ENCODE results near the gene RNF151. TPM values are rescaled to one million over a fixed set of nuclear protein-coding genes. Genes with fewer than 3 reads are reported as not detected.

The RNF151 gene
- total and polyA plus RNA-seq, 2 donors (not counting 1 experiment from before 2014, with no cell fraction given): 0.13 to 0.76 TPM

DNA sequence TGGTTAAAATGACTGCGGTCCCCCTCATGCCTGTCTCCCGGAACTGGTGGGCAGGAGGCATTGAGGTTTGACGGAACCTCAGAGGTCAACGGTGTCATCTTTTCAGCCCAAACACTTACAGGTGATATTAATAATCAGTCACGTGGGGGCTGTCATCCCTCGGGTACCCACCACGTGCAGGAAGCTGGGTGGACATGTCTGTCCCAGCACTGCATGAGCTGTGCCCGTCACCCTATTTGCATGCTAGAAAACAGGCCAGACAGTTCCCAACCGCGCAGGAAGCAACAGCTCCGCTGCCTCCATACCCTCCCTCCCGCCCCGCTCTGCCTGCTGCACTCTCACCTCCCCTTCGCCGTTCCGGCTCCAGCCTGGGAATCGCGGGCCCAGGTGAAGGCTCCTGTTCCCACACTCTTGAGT, 24.5 kb downstream of the RNF151 start:
- Mint-ChIP-seq H3K27ac (peak overlapping the region; percentile 97), H3K4me3 (peak overlapping the region; percentile 91), H3K9me3 (ENCODE audit: insufficient read depth) (no peaks in the 10 kb centered on the region), H3K4me1 (peaks cover 33% of the 10 kb centered on the region), H3K27me3 (no peaks in the 10 kb centered on the region)
- Histone ChIP-seq H4K20me1 (ENCODE audit: control insufficient read depth, insufficient read depth, low read length, poor library complexity, severe bottlenecking) (no peaks in the 10 kb centered on the region), H3K4me1 (ENCODE audit: control insufficient read depth in 2 of 2, insufficient read depth in 2 of 2, low read length in 2 of 2) (peaks cover 24 to 35% of the 10 kb centered on the region in 2 donors), H2AFZ (ENCODE audit: insufficient read depth, low read depth, low read length, poor library complexity, severe bottlenecking) (peak overlapping the region; percentile 56), H3K27ac (ENCODE audit: low read length in 2 of 2) (peak overlapping the region; percentile 86 to 92), H3K27me3 (replicated peaks in 1 of 4; ENCODE audit: control extremely low read depth in 1 of 4, control insufficient read depth in 3 of 4, insufficient read depth in 4 of 4, low read length in 3 of 4) (no peaks in the 10 kb centered on the region), H3K36me3 (replicated peaks in 1 of 2; ENCODE audit: control extremely low read depth in 1 of 2, control insufficient read depth in 1 of 2, extremely low read depth in 1 of 2, insufficient read depth in 2 of 2, low read length in 1 of 2) (peaks cover 0 to under 1% of the 10 kb centered on the region in 2 experiments), H3K4me2 (replicated peaks; ENCODE audit: low read depth, low read length, poor library complexity, severe bottlenecking) (peak overlapping the region; percentile 100), H3K9me3 (ENCODE audit: control extremely low read depth in 1 of 3, control insufficient read depth in 2 of 3, insufficient read depth in 1 of 3, low read length in 2 of 3) (peaks cover 0 to 13% (median 0%) of the 10 kb centered on the region in 3 donors), H3K9ac (ENCODE audit: low read length) (peak overlapping the region; percentile 90), H3K79me2 (ENCODE audit: control insufficient read depth, insufficient read depth, low read length) (no peaks in the 10 kb centered on the region), H3K4me3 (ENCODE audit: control extremely low read depth in 1 of 5, extremely low read depth in 1 of 5, insufficient read depth in 1 of 5, low read depth in 2 of 5, low read length in 4 of 5) (peak overlapping the region in 4 of 5 experiments; percentile 65 to 93 (median 69))
- ATAC-seq (ENCODE audit: low read depth): peak; percentile 54
- CTCF ChIA-PET: interaction anchor here (0.6 to 5.5 kb wide), 6 partner anchors 13 to 451 kb away, joined by 3 to 32 read pairs (median 4); partner anchors contain the start of genes RPS2 and TRAF7
- DNase-seq: peak; percentile 89
- POLR2A ChIA-PET: interaction anchor here (0.6 to 3.0 kb wide), 13 partner anchors 8 to 260 kb away, joined by 3 to 36 read pairs (median 5); partner anchors contain the start of genes ECI1, MSRB1, RNF151 and RPS2
- no peak for TF ChIP-seq EZH2 (IDR thresholded peaks at IDR 0.05; ENCODE audit: borderline replicate concordance, insufficient read depth, low read depth, low read length, poor library complexity, severe bottlenecking)
- TF ChIP-seq, protein P1, sequence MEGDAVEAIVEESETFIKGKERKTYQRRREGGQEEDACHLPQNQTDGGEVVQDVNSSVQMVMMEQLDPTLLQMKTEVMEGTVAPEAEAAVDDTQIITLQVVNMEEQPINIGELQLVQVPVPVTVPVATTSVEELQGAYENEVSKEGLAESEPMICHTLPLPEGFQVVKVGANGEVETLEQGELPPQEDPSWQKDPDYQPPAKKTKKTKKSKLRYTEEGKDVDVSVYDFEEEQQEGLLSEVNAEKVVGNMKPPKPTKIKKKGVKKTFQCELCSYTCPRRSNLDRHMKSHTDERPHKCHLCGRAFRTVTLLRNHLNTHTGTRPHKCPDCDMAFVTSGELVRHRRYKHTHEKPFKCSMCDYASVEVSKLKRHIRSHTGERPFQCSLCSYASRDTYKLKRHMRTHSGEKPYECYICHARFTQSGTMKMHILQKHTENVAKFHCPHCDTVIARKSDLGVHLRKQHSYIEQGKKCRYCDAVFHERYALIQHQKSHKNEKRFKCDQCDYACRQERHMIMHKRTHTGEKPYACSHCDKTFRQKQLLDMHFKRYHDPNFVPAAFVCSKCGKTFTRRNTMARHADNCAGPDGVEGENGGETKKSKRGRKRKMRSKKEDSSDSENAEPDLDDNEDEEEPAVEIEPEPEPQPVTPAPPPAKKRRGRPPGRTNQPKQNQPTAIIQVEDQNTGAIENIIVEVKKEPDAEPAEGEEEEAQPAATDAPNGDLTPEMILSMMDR (IDR thresholded peaks at IDR 0.05): no peak
- intact Hi-C loops (cut with micrococcal nuclease): loop anchor here (1.0 to 10.0 kb wide), 4 partner anchors 8 to 786 kb away; partner anchors contain the start of genes ELOB, MSRB1 and RPS2
- 0% methylated on average over 18 of the region's 18 CpGs for WGBS (ENCODE audit: insufficient coverage)

DNA sequence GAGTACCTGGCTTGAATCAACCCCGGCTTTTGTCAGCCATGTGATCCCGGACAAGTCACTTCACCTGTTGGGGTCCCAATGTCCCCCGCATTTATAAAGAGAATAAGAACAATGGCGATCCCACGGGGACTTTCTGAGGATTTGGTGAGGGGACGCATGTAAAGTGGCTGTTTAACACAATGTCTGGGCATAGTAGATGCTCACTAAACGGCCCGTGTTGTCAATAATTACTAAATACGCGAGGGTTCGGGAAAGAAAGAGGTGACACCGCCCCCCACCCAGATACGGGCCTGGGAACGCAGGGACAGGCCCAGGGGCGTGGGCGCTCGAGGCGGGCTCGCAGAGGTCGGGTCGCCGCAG, 24.9 kb downstream of the RNF151 start:
- Histone ChIP-seq H2AFZ (ENCODE audit: insufficient read depth, low read depth, low read length, poor library complexity, severe bottlenecking) (peak overlapping the region; percentile 0), H3K4me2 (replicated peaks; ENCODE audit: low read depth, low read length, poor library complexity, severe bottlenecking) (peak overlapping the region; percentile 100), H3K79me2 (ENCODE audit: control insufficient read depth, insufficient read depth, low read length) (no peaks in the 10 kb centered on the region), H4K20me1 (ENCODE audit: control insufficient read depth, insufficient read depth, low read length, poor library complexity, severe bottlenecking) (no peaks in the 10 kb centered on the region), H3K9ac (ENCODE audit: low read length) (peak overlapping the region; percentile 53), H3K36me3 (replicated peaks in 1 of 2; ENCODE audit: control extremely low read depth in 1 of 2, control insufficient read depth in 1 of 2, extremely low read depth in 1 of 2, insufficient read depth in 2 of 2, low read length in 1 of 2) (no peaks in the 10 kb centered on the region), H3K27me3 (replicated peaks in 1 of 4; ENCODE audit: control extremely low read depth in 1 of 4, control insufficient read depth in 3 of 4, insufficient read depth in 4 of 4, low read length in 3 of 4) (no peaks in the 10 kb centered on the region), H3K4me3 (ENCODE audit: control extremely low read depth in 1 of 5, extremely low read depth in 1 of 5, insufficient read depth in 1 of 5, low read depth in 2 of 5, low read length in 4 of 5) (peak overlapping the region in 4 of 5 experiments; percentile 51 to 93 (median 69)), H3K4me1 (ENCODE audit: control insufficient read depth in 2 of 2, insufficient read depth in 2 of 2, low read length in 2 of 2) (peaks cover 24 to 35% of the 10 kb centered on the region in 2 donors), H3K27ac (ENCODE audit: low read length in 2 of 2) (peak overlapping the region; percentile 86 to 92), H3K9me3 (ENCODE audit: control extremely low read depth in 1 of 3, control insufficient read depth in 2 of 3, insufficient read depth in 1 of 3, low read length in 2 of 3) (peaks cover 0 to 13% (median 0%) of the 10 kb centered on the region in 3 donors)
- WGBS (ENCODE audit: insufficient coverage): 10% methylated on average over 22 of the region's 22 CpGs
- Mint-ChIP-seq H3K4me3 (peak overlapping the region; percentile 91), H3K27ac (peak overlapping the region; percentile 97), H3K9me3 (ENCODE audit: insufficient read depth) (no peaks in the 10 kb centered on the region), H3K27me3 (no peaks in the 10 kb centered on the region), H3K4me1 (peaks cover 33% of the 10 kb centered on the region)
- DNase-seq (no peak), ATAC-seq (ENCODE audit: low read depth) (no peak)
- POLR2A ChIA-PET: interaction anchor here (0.6 to 3.0 kb wide), 15 partner anchors 9 to 755 kb away, joined by 3 to 36 read pairs (median 5); partner anchors contain the start of genes ECI1, MSRB1, PDPK1 and RPS2
- TF ChIP-seq, protein P1 (IDR thresholded peaks at IDR 0.05): no peak
- TF ChIP-seq EZH2 (IDR thresholded peaks at IDR 0.05; ENCODE audit: borderline replicate concordance, insufficient read depth, low read depth, low read length, poor library complexity, severe bottlenecking): no peak
- intact Hi-C loops (cut with micrococcal nuclease): loop anchor here (1.0 to 10.0 kb wide), 4 partner anchors 8 to 786 kb away; partner anchors contain the start of genes ELOB, MSRB1 and RPS2
- CTCF ChIA-PET: interaction anchor here (1.2 to 5.5 kb wide), 4 partner anchors 13 to 163 kb away, joined by 3 to 32 read pairs (median 4); partner anchors contain the start of genes RPS2 and TRAF7

All from B cell (primary cell).